ENCODE measurements around the gene PPP3R2.

- TF ChIP-seq CTCF (conservative IDR thresholded peaks at IDR 0.05; ENCODE audit: low read length) (no peak), EZH2phosphoT487 (IDR thresholded peaks at IDR 0.05; ENCODE audit: borderline replicate concordance) (no peak)
Observed at GRCh38 chr9:101604296-101604695, 9.5 kb upstream of the PPP3R2 start.

All from Loucy (cell line).